NCI-H82 treated with DMSO at 0.1 percent for 48 hours (cell line): ENCODE measurements around the gene ADAMTS7.
"Not testable (repeated sequence)": the region's sequence is repeated elsewhere in the genome, so short reads cannot be mapped to it uniquely, and the experiment has no call there.

Experiments used
- DNase-seq: peaks from one replicate; lab custom pipeline; 2025; ENCODE audit not compliant: unreplicated experiment; lab: John Stamatoyannopoulos, UW

The ADAMTS7 gene

DNA sequence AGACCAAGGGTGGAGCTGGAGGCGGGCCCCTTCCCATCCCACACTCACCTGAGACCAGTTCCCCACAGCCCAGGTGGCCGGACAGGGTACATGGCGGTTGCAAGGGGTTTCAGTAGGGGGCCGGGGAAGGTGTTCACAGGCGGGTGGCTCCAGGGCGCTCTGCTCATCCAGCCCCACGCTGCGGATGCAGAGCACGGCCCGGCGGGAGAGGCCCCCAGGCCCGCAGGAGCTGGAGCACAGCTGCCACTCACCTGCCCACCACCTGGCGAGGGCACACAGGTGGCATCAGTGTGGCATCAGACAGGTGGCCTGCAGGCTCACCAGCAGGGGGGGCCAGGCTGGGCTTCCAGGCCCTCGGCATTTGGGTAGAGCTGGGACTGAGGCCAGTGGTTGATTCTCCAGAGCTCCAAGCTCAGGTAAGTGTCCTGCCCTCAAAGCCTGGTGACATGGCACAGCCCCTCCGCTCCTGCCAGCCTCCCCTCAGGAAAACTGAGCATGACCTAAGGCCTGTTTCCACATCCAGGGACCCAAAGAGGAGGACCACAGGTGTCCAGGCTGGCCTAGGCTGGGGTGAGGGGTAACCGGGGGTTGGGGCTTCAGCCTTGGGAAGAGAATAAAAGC lies 43.8 kb downstream of the ADAMTS7 start:
- DNase-seq = no peak

DNA sequence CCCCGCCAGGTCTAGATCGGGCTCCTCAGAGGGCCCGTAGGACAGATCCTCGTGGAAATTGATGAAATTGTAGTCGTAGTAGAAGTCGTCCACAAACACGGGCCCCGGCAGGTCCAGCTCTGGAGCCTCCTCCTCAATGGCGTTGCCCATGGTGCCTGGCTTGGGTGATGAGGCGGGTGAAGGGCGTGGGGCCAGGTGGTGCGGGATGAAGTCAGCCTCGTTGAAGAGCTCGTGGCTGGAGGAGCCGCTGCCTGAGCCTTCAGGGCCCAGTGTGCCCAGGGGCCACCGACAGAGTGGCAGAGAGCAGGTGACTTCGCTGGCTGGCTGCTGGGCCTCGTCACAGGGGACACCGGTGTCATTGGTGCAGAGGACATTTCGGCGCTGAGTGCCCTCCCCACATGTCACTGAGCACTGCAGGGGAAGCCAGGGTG lies 44.6 kb downstream of the ADAMTS7 start:
- not testable (repeated sequence) for DNase-seq

DNA sequence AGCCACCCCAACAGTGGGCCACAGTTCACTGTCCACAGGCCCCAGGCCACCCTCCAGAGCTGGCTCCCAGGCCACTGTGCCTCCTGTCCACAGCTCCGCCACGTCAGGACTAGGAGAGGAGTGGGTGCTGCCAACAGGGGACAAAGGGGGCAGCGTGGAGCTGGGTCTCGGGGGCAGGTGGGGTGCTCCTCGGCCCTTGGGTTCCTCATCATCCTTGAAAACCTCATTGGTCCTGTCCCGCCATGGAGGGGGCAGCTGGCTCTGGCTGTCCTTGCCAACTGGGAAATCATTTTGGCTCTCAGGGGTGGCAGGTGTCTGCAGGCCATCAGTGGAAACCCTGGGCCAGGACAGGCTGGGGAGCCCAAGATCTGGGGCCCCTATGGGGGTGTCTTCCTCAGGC lies 45.2 kb downstream of the ADAMTS7 start:
- DNase-seq = no peak

DNA sequence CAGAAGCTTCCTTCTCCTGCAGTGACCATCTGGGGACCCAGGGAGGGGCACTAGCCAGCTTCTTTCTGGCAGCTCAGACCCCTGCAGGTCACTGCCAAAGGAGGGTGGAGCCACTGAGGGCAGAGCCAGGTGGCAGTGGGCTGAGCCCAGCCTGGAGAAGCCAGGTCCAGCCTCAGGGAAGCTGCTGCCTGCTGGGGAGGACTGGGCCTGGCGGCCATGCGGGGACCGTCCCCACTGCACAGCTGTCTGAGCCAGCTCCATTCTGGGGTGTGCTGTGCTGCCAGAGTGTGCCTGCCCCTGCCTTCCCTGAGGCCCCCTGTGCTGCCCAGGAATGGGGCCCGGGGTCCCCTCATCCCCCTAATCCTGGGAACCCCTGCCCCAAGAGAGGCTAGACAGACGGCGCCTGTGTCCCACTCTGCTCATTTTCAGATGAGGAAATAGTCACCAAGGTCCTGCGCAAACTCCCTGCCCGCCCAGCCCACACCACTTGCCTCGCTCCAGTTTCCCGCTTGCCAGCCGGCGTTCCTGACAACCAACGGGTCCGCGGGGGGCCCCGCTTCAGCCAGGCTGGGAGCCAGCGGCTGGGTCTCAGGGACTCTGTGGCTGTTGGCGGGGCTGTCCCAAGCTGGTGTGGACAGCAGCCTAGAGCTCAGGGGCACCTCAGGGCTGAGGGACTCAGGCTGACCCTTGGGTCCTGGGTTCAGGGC lies 46.0 kb downstream of the ADAMTS7 start:
- DNase-seq = not testable (repeated sequence)

DNA sequence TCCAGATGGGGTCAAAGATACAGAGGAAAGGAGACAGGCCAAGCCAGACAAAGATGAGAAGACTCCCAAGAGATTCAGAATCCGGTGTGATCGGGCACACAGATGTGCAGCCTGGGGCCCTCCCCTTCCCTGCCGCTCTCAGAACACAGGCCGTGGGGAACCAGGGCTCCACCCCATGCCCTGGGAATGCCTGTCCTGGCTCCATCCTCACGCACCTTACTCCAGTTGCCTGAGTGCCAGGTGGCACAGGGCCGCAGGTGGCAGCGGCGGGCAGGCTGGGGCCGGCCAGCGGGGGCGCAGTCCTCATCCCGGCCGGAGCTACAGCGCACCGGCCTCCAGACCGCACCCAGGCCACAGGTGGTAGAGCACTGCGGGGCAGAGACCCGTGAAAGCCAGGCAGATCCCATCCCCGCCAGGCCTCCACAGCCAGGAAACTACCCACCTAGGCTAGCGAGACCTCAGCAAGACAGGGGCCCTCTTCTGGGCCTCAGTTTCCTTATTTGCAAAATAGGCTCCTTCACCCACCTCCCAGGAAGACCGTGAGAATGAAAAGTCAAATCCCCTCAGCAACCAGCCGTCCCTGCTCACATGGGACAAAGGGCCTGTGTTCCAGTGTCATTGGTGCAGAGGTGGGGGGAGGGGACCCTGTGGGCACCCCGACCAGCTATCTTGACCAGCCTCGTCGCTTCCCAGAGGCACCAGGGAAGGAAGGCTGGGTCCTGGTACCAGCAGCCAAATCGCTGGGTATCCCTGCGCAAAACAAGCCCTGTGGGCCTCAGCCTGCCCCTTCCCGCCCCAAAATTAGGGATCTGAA lies 46.7 kb downstream of the ADAMTS7 start:
- not testable (repeated sequence) for DNase-seq

DNA sequence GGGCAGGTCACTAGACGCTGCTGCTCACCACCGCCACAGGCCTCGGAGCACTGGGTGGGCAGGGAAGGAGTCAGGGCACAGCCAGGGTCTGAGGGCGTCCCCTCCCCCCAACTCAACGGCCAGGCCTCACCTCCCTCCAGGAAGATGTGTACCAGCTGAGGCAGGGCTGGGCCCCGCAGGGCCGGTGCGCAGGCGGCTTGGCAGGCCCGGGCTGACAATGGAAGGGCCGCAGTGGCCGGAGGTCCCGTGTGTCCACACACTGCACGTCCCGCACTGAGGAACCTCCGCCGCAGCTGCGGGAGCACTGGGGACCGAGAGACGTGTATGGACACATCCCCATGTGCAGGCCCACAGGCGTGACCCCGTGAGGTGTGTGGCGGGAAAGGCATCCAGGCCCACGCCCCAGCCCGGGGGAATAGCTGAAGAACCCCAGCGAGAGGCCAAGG lies 47.4 kb downstream of the ADAMTS7 start:
- no peak for DNase-seq

DNA sequence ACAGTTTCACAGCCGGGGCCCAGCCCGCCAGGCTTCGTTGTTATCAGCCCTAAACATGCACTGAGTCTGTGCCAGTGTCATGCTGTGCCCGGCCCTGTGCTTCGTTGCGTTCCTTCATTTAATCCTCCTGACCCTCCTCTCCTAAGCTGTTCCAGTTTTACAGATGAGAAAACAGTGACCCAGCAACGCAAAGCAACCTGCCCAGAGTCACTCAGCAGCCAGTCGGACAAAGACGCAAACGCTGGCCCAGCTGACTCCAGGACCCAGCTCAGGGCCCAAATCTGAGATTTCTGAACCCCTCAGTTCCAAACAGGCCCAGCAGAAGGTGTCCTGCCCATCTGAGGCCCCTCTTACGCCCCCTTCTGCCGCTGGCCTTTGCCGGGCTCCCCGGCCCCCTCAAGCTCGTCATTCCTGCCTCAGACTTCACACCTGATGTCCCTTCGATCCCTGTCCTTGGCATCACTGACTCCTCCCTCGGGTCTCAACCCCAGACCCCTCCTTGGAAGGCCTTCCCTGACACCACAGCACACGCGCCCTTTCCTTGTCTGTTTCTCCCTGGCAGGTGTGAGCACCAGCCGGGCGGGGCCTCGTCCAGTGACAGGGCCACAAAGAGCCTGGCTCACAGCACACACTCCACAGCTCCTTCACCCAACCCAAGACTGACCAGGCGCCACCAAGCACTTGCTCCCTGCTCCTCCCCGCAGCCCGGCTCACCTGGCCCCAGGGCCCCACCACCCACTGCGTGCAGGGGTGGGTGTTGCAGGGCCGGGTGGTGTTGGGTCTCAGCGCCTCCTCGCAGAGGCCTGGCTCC lies 48.1 kb downstream of the ADAMTS7 start:
- DNase-seq = no peak

DNA sequence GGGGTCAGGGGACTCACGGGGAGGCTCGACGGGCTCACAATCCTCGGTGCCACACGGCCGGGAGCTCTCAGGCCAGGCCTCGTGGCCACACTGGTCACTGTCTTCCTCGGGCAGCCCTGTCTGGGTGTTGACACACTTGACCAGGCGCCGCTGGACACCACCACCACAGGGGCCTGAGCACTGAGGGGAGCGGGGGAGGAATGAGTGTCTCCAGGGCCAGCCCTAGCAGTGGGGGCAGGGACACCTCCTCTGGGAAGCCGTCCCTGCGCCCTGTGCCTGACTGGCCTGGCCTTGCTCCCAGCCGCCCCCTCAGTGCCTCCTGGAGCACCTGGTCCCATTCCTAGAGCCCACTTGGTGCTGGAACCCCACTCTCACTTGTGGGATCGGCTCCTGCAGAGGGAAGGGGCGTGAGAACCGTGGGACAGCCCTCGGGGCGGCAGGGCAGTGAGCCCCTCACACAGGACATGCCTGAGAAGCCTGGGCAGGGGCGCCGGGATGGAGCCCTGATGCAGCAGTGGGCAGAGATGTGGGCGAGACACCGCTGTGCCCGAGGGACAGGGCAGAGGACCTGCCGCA lies 48.8 kb downstream of the ADAMTS7 start:
- DNase-seq = not testable (repeated sequence)

DNA sequence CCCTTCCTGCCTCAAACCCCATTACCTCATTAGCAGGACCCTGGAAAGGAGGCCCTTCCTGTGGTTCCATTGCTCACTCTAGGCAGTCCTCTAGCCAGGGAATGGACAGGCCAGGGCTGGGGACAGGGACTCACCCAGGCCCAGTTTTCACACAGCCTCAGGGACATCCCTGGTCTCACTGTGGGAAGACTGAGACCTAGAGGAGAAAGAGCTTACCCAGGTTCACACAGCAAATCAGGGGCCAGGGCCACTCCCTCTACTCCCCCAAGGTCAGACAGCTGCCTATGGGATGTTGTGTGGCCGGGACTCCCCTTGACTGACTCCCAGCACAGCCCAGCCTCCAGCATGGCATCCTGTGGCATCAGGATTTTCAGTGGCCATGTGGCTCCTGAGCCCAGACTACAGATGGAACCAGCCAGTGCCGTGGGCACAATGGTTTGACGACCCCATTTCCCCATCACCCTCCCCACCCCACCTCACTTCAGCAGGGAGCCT lies 49.3 kb downstream of the ADAMTS7 start:
- DNase-seq = no peak

DNA sequence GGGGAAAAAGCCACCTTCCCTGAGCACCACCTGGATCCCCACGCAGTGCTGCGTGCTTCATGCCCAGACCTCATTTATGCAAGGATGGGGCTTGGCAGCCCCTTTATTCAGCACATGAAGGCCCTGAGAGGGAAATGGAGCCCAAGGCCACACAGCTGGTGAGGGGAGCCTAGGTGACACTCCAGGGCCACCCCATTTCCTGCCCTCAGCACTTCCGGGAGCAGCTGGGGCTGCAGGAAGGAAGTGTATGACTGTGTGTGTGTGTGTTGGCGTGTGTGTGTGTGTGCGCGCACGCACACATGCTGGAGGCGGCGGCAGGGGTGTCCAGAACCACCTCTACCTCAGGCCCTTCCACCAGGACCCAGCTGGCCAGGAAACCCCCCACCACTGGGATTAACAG lies 49.8 kb downstream of the ADAMTS7 start:
- not testable (repeated sequence) for DNase-seq

DNA sequence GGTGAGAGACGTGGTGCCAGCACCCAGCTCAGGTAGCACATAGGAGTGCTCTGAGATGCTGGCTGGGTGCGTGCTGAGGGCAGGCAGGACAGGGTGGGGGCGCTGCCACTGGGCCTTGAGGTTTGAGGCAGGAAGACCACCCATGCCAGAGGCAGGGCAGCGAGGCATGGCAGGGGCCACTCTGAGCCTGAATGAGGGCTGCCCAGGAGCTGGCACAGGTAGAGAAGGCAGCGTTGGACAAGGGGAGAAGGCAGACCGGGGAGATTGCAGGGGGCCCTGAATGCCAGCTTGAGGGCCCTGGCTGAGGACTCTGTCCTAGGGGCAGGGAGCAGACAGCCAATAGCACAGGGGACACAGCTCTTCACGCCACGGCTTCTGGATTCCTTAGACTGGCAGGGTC lies 50.2 kb downstream of the ADAMTS7 start:
- no peak for DNase-seq

DNA sequence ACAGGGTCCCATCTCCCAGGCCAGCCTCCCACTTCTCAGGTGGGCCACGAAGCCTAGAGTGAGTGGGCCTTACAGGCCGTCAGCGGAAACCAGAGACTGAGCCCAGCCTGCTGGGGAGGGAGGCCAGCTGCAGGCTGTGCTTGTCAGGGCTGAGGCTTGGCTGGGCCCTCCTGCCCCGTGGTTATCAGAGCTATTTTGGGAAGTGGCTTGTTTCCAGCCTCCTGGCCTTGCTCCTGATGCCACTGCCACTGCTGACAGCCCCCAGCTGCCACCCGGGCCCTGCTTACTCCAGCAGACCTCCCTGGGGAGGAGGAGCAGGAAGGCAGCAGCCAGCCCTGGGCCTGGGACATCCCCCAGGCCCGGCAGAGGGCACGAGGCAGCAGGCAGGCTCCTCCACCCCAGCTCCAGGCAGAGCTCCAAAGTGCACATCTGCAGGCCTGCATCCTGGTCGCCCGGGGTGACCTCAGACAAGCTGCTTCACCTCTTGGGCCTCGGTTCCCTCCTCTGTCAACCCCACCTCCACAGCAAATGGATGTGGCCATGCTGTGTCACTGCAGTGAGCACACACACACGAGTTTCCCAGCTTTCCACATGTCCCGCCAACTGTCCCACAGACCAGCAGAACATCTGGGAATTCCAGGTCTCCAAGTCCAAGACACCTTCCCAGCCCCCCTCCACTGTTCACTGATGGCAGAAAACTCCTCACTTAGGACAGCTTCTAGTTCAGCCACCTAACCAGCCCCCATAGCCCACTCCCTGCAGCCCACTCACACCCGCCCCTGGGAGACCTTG lies 51.0 kb downstream of the ADAMTS7 start:
- DNase-seq = not testable (repeated sequence)

DNA sequence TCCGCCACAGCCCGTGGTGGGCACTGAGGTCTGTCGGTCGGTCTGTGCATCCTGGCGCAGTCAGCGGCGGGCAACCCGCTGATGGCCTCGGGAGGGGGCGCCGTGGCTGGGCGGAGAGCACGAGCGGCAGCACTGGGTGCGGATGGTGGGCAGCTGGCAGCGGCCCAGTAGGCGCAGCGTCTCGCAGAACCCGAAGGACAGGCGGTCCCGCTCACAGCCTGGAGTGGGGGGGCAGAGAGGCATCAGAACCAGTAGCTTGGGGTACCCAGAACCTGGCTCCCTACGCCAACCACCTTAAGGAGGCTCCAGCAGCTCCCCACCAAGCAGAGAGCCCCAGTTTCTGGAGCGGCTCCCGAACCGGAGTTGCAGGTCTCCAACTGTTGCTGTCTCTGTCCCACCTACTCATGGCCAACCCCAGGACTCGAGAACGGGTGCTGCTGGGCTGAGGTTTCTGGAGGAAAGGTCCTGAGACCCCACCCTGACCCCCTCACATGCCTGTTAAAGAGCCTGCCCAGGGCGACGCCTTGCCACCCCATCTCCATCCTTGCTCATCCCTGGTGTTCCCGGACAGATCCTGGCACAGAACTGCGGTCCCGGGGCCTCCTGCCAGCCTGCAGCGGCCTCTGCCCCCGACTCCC lies 51.8 kb downstream of the ADAMTS7 start:
- DNase-seq = not testable (repeated sequence)

DNA sequence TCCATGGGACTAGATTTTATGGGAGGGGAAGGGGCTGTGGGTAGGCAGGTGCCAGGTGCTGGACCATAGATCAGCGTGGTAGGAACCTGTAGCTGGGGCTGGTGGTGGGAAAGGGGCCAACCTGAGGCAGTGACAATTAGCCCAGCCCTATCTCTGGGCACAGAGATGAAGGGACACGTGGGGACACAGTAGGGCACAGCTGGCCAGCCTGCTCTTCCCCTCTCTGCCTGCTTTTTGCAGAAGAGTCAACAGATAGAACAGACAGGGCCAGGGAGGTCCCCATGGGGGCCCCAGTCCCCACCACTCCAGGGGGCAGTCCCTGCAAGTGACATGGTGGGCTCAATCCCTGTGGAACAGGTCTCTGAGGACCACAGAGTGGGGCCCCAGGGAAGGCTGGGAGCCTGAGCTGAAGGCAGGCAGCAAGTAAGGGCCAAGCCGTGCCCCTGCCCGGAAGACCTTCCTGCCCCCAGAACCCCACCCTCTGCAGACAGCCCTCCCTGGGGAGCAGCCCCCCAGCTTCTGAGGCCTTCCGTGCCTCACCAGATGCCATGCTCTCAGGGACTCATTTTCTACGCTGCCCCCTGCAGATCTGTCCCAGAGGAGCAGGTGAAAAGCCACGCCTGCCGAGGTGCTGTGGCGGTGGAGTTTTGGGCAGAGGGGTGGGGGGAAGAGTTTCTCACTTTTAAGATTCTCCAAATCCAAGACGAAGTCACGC lies 52.6 kb downstream of the ADAMTS7 start:
- DNase-seq = not testable (repeated sequence)

DNA sequence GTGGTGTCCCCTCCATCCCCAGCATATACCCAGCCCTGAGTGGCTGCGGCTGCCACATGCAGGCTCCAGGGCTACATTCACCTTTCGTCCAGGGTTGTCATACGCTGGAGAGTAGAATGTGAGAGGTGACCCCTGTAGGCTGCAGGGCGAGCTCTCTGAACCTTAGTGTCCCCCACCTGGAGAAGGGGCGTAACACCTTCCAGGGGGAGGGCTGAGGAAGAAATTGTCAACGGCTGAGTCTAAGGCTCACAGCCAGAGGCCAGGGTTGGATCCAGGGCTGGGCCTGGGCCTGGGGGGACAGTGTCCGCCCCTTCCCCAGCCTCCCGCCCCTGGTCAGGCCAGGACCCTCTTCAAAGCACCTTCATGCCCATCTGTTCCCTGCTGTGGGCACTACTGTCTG lies 53.2 kb downstream of the ADAMTS7 start:
- DNase-seq = not testable (repeated sequence)

DNA sequence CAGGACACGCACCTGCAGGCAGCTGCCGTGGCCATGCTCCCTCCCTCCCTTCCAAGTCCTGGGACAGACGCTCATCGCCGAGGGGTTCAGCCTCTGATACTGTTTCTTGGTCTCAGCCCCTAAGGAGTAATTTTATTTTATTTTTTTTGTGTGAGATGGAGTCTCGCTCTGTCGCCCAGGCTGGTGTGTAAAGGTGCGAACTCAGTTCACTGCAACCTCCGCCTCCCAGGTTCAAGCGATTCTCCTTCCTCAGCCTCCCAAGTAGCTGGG lies 53.7 kb downstream of the ADAMTS7 start:
- DNase-seq = no peak

DNA sequence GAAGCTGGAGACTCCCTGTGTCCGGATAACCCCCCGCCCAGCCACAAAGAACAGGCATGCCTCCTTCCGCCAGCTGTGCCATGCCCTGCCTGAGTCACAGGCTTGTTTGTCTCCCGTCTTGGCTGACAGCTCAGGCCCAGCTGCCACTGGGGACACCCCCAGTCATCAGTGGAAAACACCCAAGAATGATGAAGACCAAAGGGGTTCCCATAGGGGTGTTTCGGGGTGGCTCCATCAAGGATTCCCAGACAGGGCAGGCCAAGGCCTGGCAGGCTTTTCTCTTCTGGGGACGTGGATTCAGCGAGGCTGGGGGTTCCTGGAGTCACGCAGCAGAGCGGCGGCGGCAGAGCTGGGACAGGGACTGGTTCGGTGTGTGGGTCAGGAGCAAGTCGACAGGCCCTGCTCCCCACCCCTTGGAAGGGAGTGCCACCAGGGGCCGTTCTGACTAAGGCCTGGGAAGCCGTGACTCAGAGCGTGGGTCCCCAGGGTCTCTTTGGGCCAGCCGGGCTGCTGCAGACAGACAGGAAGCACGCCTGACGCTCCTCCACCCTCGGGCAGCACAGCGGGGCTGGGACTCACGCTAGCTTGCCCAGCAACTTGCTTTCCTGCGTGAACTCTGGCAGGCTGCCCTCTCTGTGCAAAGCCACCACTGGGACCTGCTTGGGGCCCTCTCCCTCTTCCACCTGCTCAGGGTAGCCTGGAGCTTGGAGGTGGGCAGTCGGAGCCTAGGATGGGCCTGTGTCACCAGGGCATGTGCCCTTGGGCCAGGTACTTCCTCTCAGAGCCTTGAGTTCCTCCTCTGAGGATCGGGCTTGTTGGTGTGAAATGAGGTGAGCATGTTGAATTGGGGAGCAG lies 54.3 kb downstream of the ADAMTS7 start:
- DNase-seq = not testable (repeated sequence)
